SK-N-MC (cell line): Measurements from ENCODE around the gene PLEKHA5.

Source experiments
- EZH2 ChIP-seq: fragments of 200-600 bp; sonication (generic); IDR thresholded peaks from one replicate; pipeline ENCODE4 v1.6.1; 2017; ENCODE audit warnings: antibody characterized with exemption
- POLR2AphosphoS5 ChIP-seq: IDR thresholded peaks from 2 replicates; pipeline ENCODE4 v1.6.1; 2012; ENCODE audit warnings: mild to moderate bottlenecking, low read depth, low read length, borderline replicate concordance

DNA sequence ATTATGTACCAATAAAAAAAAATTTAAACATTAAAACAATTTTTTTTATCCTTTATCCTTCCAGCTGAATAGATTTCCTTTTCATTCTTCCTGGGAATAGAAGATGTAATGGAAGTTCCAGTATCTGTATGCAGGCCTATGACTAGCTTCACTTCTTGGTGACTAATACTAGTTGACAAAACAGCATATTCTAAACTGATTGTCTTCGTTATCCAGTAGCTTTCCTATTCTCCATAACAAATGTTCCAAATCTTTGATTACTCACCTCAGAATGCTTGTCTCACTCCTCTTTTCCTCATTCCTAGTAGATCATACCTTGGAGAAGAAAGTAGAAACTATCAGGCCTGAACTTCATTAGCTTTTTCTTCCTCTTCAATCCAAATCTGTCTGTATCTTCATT lies 70.7 kb downstream of the PLEKHA5 start:
- no peak for TF ChIP-seq EZH2
- no peak for TF ChIP-seq POLR2AphosphoS5
